Natural killer cell treated with Interleukin-12 subunit alpha and Interleukin-12 subunit beta and Interleukin-15 and Interleukin-18, amount 100 ng/mL, for 72 hours (primary cell): ENCODE measurements around the gene HTT-AS. TPM values are rescaled to one million over a fixed set of nuclear protein-coding genes. Genes with fewer than 3 reads are reported as not detected.
A peak's percentile ranks its signal among the peaks of the same experiment; 100 is the strongest.

Source experiments
- ATAC-seq, 2 donors: fragments of 150-1000 bp; cut with Tn5 transposase in 1 of 2; sonication (Bioruptor Pico), chemical (Tn5 transposase) in 1 of 2; 2 replicates each; pipeline ENCODE4 v1.10.0; 2021
- DNase-seq: peaks from one replicate; pipeline ENCODE4 v3.0.0; 2022; ENCODE audit warnings: low spot score
- H3K27ac Mint-ChIP-seq, 2 donors: 1 replicate in 1 of 2; 2 replicates in 1 of 2; pipeline ENCODE4 v1.8.0; 2022; ENCODE audit warnings: mixed read lengths in 2 of 2, mild to moderate bottlenecking in 1 of 2, moderate library complexity in 1 of 2
- H3K27me3 Mint-ChIP-seq, 2 donors: 1 replicate in 1 of 2; 2 replicates in 1 of 2; pipeline ENCODE4 v1.8.0; 2022; ENCODE audit warnings: mixed read lengths in 2 of 2
- H3K36me3 Mint-ChIP-seq: one replicate; pipeline ENCODE4 v1.8.0; 2022; ENCODE audit warnings: mixed read lengths
- H3K4me1 Mint-ChIP-seq, 2 donors: 1 replicate in 1 of 2; 2 replicates in 1 of 2; pipeline ENCODE4 v1.8.0; 2022; ENCODE audit warnings: low read depth in 2 of 2, mixed read lengths in 2 of 2, mild to moderate bottlenecking in 1 of 2
- H3K4me3 Mint-ChIP-seq: one replicate; pipeline ENCODE4 v1.8.0; 2022; ENCODE audit warnings: mixed read lengths
- H3K9me3 Mint-ChIP-seq: 2 replicates; pipeline ENCODE4 v1.8.0; 2022; ENCODE audit warnings: mixed read lengths
- total RNA-seq, 2 donors: library from RNA; stranded (reverse); gene quantifications; one replicate each; pipeline ENCODE4 v1.2.3, GENCODE V29; 2022

The HTT-AS gene
- total RNA-seq, 2 donors from 2014 or later, result not detected

DNA sequence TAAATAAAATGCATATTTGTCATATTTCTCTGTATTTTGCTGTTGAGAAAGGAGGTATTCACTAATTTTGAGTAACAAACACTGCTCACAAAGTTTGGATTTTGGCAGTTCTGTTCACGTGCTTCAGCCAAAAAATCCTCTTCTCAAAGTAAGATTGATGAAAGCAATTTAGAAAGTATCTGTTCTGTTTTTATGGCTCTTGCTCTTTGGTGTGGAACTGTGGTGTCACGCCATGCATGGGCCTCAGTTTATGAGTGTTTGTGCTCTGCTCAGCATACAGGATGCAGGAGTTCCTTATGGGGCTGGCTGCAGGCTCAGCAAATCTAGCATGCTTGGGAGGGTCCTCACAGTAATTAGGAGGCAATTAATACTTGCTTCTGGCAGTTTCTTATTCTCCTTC lies 3.5 kb upstream of the HTT-AS start:
- peaks cover 26 to 33% of the 10 kb centered on the region in 2 donors for H3K4me1 Mint-ChIP-seq
- H3K27me3 Mint-ChIP-seq, result no peaks in the 10 kb centered on the region
- H3K4me3 Mint-ChIP-seq, result peak overlapping the region; percentile 41
- no peaks in the 10 kb centered on the region for H3K9me3 Mint-ChIP-seq
- no peaks in the 10 kb centered on the region for H3K36me3 Mint-ChIP-seq
- DNase-seq (no peak), ATAC-seq (no peak)
- peak overlapping the region in 1 of 2 donors; percentile 30 for H3K27ac Mint-ChIP-seq

DNA sequence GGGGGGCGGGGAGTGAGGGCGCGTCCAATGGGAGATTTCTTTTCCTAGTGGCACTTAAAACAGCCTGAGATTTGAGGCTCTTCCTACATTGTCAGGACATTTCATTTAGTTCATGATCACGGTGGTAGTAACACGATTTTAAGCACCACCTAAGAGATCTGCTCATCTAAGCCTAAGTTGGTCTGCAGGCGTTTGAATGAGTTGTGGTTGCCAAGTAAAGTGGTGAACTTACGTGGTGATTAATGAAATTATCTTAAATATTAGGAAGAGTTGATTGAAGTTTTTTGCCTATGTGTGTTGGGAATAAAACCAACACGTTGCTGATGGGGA lies 1.3 kb upstream of the HTT-AS start:
- DNase-seq (no peak), ATAC-seq (no peak)
- H3K9me3 Mint-ChIP-seq, result no peaks in the 10 kb centered on the region
- H3K36me3 Mint-ChIP-seq, result no peaks in the 10 kb centered on the region
- peaks cover 22 to 30% of the 10 kb centered on the region in 2 donors for H3K4me1 Mint-ChIP-seq
- no peaks in the 10 kb centered on the region for H3K27me3 Mint-ChIP-seq
- H3K27ac Mint-ChIP-seq, result peak overlapping the region; percentile 78 to 85
- H3K4me3 Mint-ChIP-seq, result peak overlapping the region; percentile 84

DNA sequence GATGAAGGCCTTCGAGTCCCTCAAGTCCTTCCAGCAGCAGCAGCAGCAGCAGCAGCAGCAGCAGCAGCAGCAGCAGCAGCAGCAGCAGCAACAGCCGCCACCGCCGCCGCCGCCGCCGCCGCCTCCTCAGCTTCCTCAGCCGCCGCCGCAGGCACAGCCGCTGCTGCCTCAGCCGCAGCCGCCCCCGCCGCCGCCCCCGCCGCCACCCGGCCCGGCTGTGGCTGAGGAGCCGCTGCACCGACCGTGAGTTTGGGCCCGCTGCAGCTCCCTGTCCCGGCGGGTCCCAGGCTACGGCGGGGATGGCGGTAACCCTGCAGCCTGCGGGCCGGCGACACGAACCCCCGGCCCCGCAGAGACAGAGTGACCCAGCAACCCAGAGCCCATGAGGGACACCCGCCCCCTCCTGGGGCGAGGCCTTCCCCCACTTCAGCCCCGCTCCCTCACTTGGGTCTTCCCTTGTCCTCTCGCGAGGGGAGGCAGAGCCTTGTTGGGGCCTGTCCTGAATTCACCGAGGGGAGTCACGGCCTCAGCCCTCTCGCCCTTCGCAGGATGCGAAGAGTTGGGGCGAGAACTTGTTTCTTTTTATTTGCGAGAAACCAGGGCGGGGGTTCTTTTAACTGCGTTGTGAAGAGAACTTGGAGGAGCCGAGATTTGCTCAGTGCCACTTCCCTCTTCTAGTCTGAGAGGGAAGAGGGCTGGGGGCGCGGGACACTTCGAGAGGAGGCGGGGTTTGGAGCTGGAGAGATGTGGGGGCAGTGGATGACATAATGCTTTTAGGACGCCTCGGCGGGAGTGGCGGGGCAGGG lies 711 bp upstream of the HTT-AS start:
- ATAC-seq (peak; percentile 1), DNase-seq (peak; percentile 65)
- Mint-ChIP-seq H3K4me3 (peak overlapping the region; percentile 84), H3K9me3 (no peaks in the 10 kb centered on the region), H3K36me3 (no peaks in the 10 kb centered on the region), H3K4me1 (peaks cover 22 to 30% of the 10 kb centered on the region in 2 donors), H3K27ac (peak overlapping the region; percentile 78 to 85), H3K27me3 (no peaks in the 10 kb centered on the region)

DNA sequence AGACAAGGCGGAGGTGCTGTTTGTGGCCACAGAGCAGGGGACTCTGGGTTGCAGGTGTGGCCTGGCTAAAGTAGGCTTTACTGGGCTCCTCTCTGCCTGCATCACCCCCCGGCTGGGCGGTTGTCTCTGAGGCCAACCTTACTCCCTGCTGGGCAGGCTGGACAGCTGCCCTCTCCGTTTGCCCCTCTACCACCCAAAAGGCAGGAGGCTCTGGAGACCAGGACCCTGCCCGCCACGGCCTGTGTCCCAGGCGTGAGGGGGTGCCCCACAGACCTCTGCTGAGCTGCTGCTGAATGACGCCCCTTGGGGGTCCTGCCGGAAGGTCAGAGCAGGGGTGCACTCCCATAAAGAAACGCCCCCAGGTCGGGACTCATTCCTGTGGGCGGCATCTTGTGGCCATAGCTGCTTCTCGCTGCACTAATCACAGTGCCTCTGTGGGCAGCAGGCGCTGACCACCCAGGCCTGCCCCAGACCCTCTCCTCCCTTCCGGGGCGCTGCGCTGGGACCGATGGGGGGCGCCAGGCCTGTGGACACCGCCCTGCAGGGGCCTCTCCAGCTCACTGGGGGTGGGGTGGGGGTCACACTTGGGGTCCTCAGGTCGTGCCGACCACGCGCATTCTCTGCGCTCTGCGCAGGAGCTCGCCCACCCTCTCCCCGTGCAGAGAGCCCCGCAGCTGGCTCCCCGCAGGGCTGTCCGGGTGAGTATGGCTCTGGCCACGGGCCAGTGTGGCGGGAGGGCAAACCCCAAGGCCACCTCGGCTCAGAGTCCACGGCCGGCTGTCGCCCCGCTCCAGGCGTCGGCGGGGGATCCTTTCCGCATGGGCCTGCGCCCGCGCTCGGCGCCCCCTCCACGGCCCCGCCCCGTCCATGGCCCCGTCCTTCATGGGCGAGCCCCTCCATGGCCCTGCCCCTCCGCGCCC lies 920 bp downstream of the HTT-AS start:
- Mint-ChIP-seq H3K4me3 (peak overlapping the region; percentile 72), H3K27ac (peak overlapping the region in 1 of 2 donors; percentile 35)
- no peak for ATAC-seq

DNA sequence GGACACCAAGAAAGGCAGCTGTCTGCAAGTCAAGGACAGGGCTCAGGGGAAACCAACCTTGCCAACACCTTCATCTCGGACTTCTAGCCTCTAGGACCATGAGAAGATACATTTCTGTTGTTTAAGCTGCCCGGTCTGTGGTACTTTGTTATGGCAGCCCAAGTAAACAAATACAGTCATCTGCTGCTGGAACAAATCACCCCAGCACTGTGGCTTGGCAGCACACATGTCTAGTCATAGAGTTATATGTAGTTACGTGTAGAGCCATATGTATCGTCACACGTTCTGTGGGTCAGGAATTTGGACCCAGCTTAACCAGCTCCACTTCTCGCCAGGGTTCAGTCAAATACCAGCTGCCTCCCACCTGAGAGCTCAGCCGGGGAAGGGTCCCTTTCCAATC lies 2.5 kb downstream of the HTT-AS start:
- DNase-seq, result no peak
- H3K36me3 Mint-ChIP-seq, result no peaks in the 10 kb centered on the region
- peaks cover 14 to 18% of the 10 kb centered on the region in 2 donors for H3K4me1 Mint-ChIP-seq
- H3K4me3 Mint-ChIP-seq, result no peak overlapping the region
- no peak overlapping the region for H3K27ac Mint-ChIP-seq
- ATAC-seq, result no peak
- no peaks in the 10 kb centered on the region for H3K9me3 Mint-ChIP-seq
- no peaks in the 10 kb centered on the region for H3K27me3 Mint-ChIP-seq

More for the DNA sequence above, 920 bp downstream of the HTT-AS start:
- no peaks in the 10 kb centered on the region for H3K27me3 Mint-ChIP-seq
- no peak for DNase-seq
- H3K9me3 Mint-ChIP-seq, result no peaks in the 10 kb centered on the region
- no peaks in the 10 kb centered on the region for H3K36me3 Mint-ChIP-seq
- H3K4me1 Mint-ChIP-seq, result peaks cover 21 to 24% of the 10 kb centered on the region in 2 donors

DNA sequence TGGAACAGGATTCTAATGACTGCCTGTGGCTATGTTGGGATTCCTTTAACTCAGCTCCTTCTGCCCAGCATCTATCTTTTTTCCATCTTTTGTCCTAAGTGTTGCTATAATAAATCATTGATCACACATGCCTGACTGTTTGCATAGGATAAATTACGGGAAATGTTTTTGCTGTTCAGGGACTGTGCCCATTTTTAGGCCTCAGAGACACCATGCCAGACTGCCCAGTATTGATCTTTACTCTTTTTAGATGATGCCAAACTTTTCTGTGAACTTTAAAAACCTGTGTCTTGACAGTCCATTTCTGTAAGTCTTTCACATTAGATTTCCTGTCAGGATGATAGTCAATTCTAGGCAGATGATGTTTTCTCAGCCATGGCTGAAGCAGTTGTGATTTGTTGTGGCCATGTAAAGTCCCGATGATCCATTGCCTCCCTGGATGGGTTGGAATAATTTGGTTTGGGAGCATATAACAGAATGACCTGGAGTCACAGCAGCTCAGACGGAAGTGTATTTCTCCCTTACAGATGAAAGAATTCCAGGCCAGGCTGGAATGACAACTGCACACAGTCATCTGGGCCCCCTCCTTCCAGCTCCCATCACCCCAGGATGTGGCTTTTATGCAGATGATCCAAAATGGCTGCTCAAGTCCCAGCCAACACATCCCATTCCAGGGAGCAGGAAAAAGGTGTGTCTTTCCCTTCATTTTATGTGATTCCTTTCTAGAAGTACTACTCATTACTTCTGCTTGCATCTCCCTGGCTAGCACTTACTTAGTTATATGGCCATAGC lies 3.4 kb downstream of the HTT-AS start:
- no peaks in the 10 kb centered on the region for H3K36me3 Mint-ChIP-seq
- H3K4me3 Mint-ChIP-seq, result no peak overlapping the region

DNA sequence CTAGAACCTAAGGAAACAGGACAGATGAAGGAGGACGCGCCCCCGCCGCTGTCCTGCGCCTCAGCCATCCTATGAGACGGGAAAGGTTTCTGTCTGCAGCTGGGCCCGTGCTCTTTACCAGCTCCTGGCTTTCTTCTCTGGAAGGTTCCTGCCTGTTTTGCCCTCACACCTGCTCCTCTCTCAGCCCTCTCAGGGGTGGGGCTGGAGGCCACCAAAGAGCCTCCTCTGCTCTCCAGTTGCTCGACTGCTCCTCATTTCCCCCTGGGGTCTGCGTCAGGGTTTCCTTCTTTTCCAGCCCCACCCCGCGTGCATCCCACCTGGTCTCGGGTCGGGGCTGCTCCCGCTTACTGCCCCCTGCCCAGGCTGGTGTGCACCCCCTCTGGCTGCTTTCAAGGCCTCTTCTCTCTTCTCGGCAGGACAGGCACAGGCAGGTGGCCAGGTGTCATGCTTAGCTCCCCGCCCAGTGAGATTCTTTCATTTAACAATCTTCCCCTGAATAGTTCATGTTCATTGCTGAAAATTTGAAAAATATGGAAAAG lies 4.6 kb downstream of the HTT-AS start:
- no peaks in the 10 kb centered on the region for H3K9me3 Mint-ChIP-seq
- H3K4me3 Mint-ChIP-seq, result no peak overlapping the region
- ATAC-seq, result no peak

More for the DNA sequence above, 3.4 kb downstream of the HTT-AS start:
- H3K9me3 Mint-ChIP-seq, result no peaks in the 10 kb centered on the region
- no peak for DNase-seq
- no peak for ATAC-seq
- H3K27ac Mint-ChIP-seq, result no peak overlapping the region
- H3K27me3 Mint-ChIP-seq, result no peaks in the 10 kb centered on the region
- H3K4me1 Mint-ChIP-seq, result peaks cover 11 to 12% of the 10 kb centered on the region in 2 donors

DNA sequence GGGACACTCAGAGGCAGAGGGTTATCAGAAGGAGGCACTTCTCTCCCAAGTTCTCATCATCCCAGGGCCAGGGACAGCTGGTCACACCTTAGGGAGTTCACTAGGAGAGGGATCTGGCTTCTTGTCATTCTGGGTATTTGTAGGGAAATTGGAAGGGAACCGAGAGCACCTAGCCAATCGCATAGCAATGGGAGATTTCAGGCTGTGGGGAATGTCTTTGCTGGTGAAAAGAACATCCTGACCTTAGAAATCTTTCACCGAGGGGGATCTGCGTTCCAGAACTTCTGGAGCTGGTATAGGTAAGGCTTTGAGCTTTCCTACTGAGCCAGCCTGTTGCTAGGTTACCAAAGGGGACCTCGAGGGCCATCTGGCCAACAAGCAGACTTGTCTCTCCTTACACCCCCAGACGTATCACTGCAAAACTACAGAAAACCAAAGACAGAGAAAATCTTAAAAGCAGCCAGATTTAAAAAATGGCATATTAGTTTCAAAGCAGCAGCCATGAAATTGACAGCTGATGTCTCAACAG lies 6.8 kb downstream of the HTT-AS start:
- DNase-seq (peak; percentile 13), ATAC-seq (no peak)
- peak overlapping the region in 1 of 2 donors; percentile 12 for H3K27ac Mint-ChIP-seq
- no peaks in the 10 kb centered on the region for H3K9me3 Mint-ChIP-seq
- no peak overlapping the region for H3K4me3 Mint-ChIP-seq
- no peaks in the 10 kb centered on the region for H3K36me3 Mint-ChIP-seq
- H3K4me1 Mint-ChIP-seq, result peaks cover 3 to 12% of the 10 kb centered on the region in 2 donors
- no peaks in the 10 kb centered on the region for H3K27me3 Mint-ChIP-seq

More for the DNA sequence above, 4.6 kb downstream of the HTT-AS start:
- Mint-ChIP-seq H3K27ac (peak overlapping the region in 1 of 2 donors; percentile 64), H3K4me1 (peaks cover 3 to 4% of the 10 kb centered on the region in 2 donors), H3K36me3 (no peaks in the 10 kb centered on the region), H3K27me3 (no peaks in the 10 kb centered on the region)
- no peak for DNase-seq

DNA sequence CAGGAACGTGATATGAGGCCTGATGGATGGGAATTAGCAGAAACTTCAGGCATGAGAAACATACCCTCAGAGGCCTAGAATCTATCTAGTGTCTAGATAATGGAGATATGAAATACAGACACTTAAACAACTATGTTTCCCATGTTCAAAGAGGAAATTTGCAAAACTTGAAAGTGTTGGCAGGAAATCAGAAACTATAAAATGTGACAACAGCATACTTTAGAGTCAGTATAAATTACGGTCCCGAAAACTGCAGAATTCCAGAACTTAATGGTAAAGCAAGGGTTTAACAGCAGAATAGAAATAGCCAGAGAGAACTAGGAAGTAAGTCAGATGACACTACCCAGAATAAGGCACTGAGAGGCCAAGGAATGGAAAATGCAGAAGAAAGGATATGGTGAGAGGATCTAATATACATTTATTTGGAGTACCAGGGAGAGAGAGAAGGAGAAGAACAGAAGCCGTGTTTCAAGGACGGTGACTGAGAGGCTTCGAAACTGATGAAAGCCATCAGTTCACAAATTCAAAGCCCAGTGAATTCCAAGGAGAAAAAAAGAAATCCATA lies 7.4 kb downstream of the HTT-AS start:
- Mint-ChIP-seq H3K36me3 (no peaks in the 10 kb centered on the region), H3K27ac (no peak overlapping the region)
- DNase-seq, result no peak

DNA sequence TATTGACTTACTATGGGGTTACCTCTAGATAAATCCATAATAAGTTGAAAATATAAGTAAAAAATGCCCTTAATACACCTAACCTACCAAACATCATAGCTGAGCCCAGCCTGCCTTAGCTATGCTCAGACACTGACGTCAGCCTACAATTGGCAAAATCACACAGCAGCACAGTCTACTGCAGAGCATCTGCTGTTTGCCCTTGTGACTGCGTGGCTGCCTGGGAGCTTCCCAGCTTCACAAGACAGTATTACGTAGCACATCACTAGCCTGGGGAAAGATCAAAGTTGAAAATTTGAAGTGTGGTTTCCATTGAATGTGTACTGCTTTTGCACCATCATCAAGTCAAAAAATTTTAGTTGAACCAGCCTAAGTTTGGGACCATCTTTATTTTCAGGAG lies 8.8 kb downstream of the HTT-AS start:
- Mint-ChIP-seq H3K36me3 (no peaks in the 10 kb centered on the region), H3K4me3 (no peak overlapping the region), H3K27me3 (no peaks in the 10 kb centered on the region), H3K9me3 (no peaks in the 10 kb centered on the region), H3K4me1 (peaks cover 5 to 19% of the 10 kb centered on the region in 2 donors), H3K27ac (no peak overlapping the region)
- DNase-seq (no peak), ATAC-seq (no peak)

More for the DNA sequence above, 7.4 kb downstream of the HTT-AS start:
- H3K9me3 Mint-ChIP-seq, result no peaks in the 10 kb centered on the region
- no peak overlapping the region for H3K4me3 Mint-ChIP-seq
- H3K4me1 Mint-ChIP-seq, result peaks cover 0 to 14% of the 10 kb centered on the region in 2 donors
- H3K27me3 Mint-ChIP-seq, result no peaks in the 10 kb centered on the region
- no peak for ATAC-seq

DNA sequence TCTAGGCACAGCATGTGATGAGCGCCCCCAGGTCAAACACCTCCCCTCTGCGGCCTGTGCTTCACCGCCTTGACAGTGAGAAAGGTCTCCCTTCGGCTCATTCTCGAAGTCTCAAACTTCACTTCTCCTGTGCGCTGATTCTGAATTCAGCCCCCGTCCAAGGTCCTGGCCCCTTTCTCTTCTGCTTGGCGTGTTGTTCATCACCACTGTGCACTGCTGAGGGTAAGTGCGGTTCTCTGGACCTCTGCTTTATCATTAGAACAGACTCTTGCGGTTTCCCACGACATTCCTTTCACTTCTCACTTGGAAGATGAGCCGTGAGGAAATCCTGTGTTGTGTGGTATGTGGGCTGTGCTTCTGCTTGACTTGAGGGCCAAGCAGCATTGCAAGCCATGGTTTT lies 11.9 kb downstream of the HTT-AS start:
- H3K36me3 Mint-ChIP-seq, result no peaks in the 10 kb centered on the region
- H3K27me3 Mint-ChIP-seq, result no peaks in the 10 kb centered on the region
- peaks cover 11 to 23% of the 10 kb centered on the region in 2 donors for H3K4me1 Mint-ChIP-seq
- DNase-seq (peak; percentile 6), ATAC-seq (no peak)
- no peak overlapping the region for H3K4me3 Mint-ChIP-seq
- no peaks in the 10 kb centered on the region for H3K9me3 Mint-ChIP-seq
- peak overlapping the region in 1 of 2 donors; percentile 34 for H3K27ac Mint-ChIP-seq

DNA sequence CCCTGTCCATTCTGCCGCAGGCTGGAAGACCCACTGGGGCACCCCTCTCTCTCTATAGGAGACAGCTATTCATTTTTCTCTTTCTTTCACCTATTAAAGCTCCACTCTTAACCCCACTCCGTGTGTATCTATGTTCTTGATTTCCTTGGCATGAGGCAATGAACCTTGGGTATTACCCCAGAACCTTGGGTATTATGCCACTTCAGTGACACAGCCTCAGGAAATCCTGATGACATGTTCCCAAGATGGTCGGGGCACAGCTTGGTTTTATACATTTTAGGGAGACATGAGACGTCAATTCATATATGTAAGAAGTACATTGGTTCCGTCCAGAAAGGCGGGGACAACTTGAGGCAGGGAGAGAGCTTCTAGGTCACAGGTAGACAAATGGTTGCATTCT lies 13.4 kb downstream of the HTT-AS start:
- no peaks in the 10 kb centered on the region for H3K36me3 Mint-ChIP-seq
- peaks cover 11 to 23% of the 10 kb centered on the region in 2 donors for H3K4me1 Mint-ChIP-seq
- DNase-seq, result no peak
- H3K9me3 Mint-ChIP-seq, result no peaks in the 10 kb centered on the region
- no peak overlapping the region for H3K4me3 Mint-ChIP-seq
- no peaks in the 10 kb centered on the region for H3K27me3 Mint-ChIP-seq
- H3K27ac Mint-ChIP-seq, result no peak overlapping the region
- ATAC-seq, result no peak

DNA sequence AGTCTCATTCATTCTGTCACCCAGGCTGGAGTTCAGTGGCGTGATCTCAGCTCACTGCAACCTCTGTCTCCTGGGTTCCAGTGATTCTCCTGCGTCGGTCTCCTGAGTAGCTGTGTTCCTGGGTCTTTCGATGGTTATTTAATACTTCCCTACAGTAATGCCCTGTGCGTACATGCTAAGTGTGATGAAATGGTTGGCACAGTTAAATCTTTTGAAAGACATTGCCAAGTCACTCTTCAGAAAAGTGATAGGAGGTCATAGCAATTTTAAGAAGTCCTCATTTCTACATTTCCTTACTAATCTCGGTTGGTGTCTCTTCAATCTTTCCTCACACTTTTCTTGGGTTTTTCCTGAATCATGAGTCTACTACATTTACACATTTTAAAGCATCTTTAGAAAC lies 14.4 kb downstream of the HTT-AS start:
- Mint-ChIP-seq H3K27ac (no peak overlapping the region), H3K4me3 (no peak overlapping the region), H3K9me3 (no peaks in the 10 kb centered on the region), H3K4me1 (peaks cover 11 to 23% of the 10 kb centered on the region in 2 donors), H3K36me3 (peaks cover 6% of the 10 kb centered on the region), H3K27me3 (no peaks in the 10 kb centered on the region)
- ATAC-seq (no peak), DNase-seq (peak; percentile 15)
